Ishikawa (cell line): ENCODE measurements around the gene NKD1.

Source experiments
- CEBPB ChIP-seq: IDR thresholded peaks from 2 replicates; pipeline ENCODE4 v1.6.1; 2012
- CREB1 ChIP-seq: IDR thresholded peaks from 2 replicates; pipeline ENCODE4 v1.6.1; 2012; ENCODE audit warnings: low read depth
- EGR1 ChIP-seq: IDR thresholded peaks from 2 replicates; pipeline ENCODE4 v1.6.1; 2012
- EP300 ChIP-seq: IDR thresholded peaks from 2 replicates; pipeline ENCODE4 v1.6.1; 2012; ENCODE audit warnings: borderline replicate concordance
- FOXM1 ChIP-seq: IDR thresholded peaks from 2 replicates; pipeline ENCODE4 v1.6.1; 2012; ENCODE audit warnings: low read depth, borderline replicate concordance
- MAX ChIP-seq: IDR thresholded peaks from 2 replicates; pipeline ENCODE4 v1.6.1; 2012
- NFIC ChIP-seq: IDR thresholded peaks from 2 replicates; pipeline ENCODE4 v1.6.1; 2012
- RAD21 ChIP-seq: IDR thresholded peaks from 2 replicates; pipeline ENCODE4 v1.6.1; 2012; ENCODE audit warnings: low read depth
- REST ChIP-seq: IDR thresholded peaks from 2 replicates; pipeline ENCODE4 v1.6.1; 2012; ENCODE audit warnings: low read depth, mild to moderate bottlenecking
- TAF1 ChIP-seq: IDR thresholded peaks from 2 replicates; pipeline ENCODE4 v1.6.1; 2012; ENCODE audit warnings: low read depth, mild to moderate bottlenecking
- TCF12 ChIP-seq: IDR thresholded peaks from 2 replicates; pipeline ENCODE4 v1.6.1; 2012; ENCODE audit warnings: low read depth
- TEAD4 ChIP-seq: IDR thresholded peaks from 2 replicates; pipeline ENCODE4 v1.6.1; 2012
- USF1 ChIP-seq: IDR thresholded peaks from 2 replicates; pipeline ENCODE4 v1.6.1; 2012
- YY1 ChIP-seq: IDR thresholded peaks from 2 replicates; pipeline ENCODE4 v1.6.1; 2012; ENCODE audit warnings: low read depth
- ZBTB7A ChIP-seq: IDR thresholded peaks from 2 replicates; pipeline ENCODE4 v1.6.1; 2012; ENCODE audit warnings: low read depth

The NKD1 gene

GRCh38 chr16:50548125-50548908 is at the start of gene NKD1:
Gene NKD1 (plus strand): TSS chr16:50548396. CDS start chr16:50548554, 158 bp downstream.
- TF ChIP-seq YY1 (no peak), EGR1 (no peak), RAD21 (no peak), REST (no peak), CREB1 (no peak), ZBTB7A (no peak), EP300 (no peak), USF1 (no peak), FOXM1 (no peak), NFIC (no peak), TEAD4 (no peak), CEBPB (no peak)

GRCh38 chr16:50498431-50499155 is 49.6 kb upstream of the NKD1 start:
- TF ChIP-seq EGR1 (no peak), RAD21 (no peak), EP300 (no peak)

- no peak for TF ChIP-seq TCF12
Observed at GRCh38 chr16:50499254-50499653, 48.9 kb upstream of the NKD1 start.

GRCh38 chr16:50500171-50500874 is 47.9 kb upstream of the NKD1 start:
- no peak for TF ChIP-seq YY1
- TF ChIP-seq CREB1, result no peak
- no peak for TF ChIP-seq TEAD4
- TF ChIP-seq TCF12, result no peak
- TF ChIP-seq NFIC, result no peak
- TF ChIP-seq MAX, result no peak
- no peak for TF ChIP-seq EGR1
- TF ChIP-seq FOXM1, result no peak
- TF ChIP-seq USF1, result no peak
- no peak for TF ChIP-seq REST
- TF ChIP-seq EP300, result no peak
- no peak for TF ChIP-seq CEBPB
- no peak for TF ChIP-seq TAF1
- TF ChIP-seq RAD21, result no peak
- no peak for TF ChIP-seq ZBTB7A

- TF ChIP-seq RAD21 (no peak), EP300 (no peak), CEBPB (no peak), NFIC (no peak), USF1 (no peak), MAX (no peak), TCF12 (no peak), FOXM1 (no peak)
Observed at GRCh38 chr16:50501251-50501650, 46.9 kb upstream of the NKD1 start.
